Astrocyte (in vitro differentiated cells and primary cell): ENCODE data around the gene UBFD1. TPM values are rescaled to one million over a fixed set of nuclear protein-coding genes. Genes with fewer than 3 reads are reported as not detected.

Experiments used
- DNase-seq: peaks from one replicate; pipeline ENCODE4 v3.0.0-alpha.2; 2010; ENCODE audit warnings: low read depth
- FAIRE-seq: peaks from 2 replicates; lab custom pipeline; 2011; peaks lifted over from hg19 to GRCh38; lab: Jason Lieb, UNC
- H2AFZ ChIP-seq: 2 replicates; pipeline ENCODE4 v1.6.0; 2012; ENCODE audit warnings: low read depth, low read length, inconsistent platforms
- H3K27ac ChIP-seq: 2 replicates; pipeline ENCODE4 v1.5.1; 2011; ENCODE audit warnings: low read depth, low read length, inconsistent platforms
- H3K27me3 ChIP-seq: 2 replicates; pipeline ENCODE4 v1.6.0; 2011; ENCODE audit warnings: low read length, inconsistent platforms; ENCODE audit not compliant: insufficient read depth
- H3K36me3 ChIP-seq: 2 replicates; pipeline ENCODE4 v1.5.1; 2011; ENCODE audit warnings: low read length, inconsistent platforms; ENCODE audit not compliant: insufficient read depth
- H3K4me1 ChIP-seq: 2 replicates; pipeline ENCODE4 v1.5.1; 2011; ENCODE audit warnings: low read length, inconsistent platforms; ENCODE audit not compliant: insufficient read depth
- H3K4me2 ChIP-seq: 2 replicates; pipeline ENCODE4 v1.6.0; 2012; ENCODE audit warnings: low read length, inconsistent platforms
- H3K4me3 ChIP-seq: 2 replicates; pipeline ENCODE4 v1.5.1; 2011; ENCODE audit warnings: low read depth, mild to moderate bottlenecking, low read length, inconsistent platforms; ENCODE audit not compliant: insufficient read depth
- H3K79me2 ChIP-seq: 2 replicates; pipeline ENCODE4 v1.6.0; 2012; ENCODE audit warnings: mild to moderate bottlenecking, low read length, inconsistent platforms; ENCODE audit not compliant: insufficient read depth
- H3K9ac ChIP-seq: 2 replicates; pipeline ENCODE4 v1.6.0; 2012; ENCODE audit warnings: mild to moderate bottlenecking, low read length, inconsistent platforms
- H3K9me3 ChIP-seq: 2 replicates; pipeline ENCODE4 v1.5.1; 2012; ENCODE audit warnings: low read depth, mild to moderate bottlenecking, low read length, inconsistent platforms; ENCODE audit not compliant: insufficient read depth
- H4K20me1 ChIP-seq: 2 replicates; pipeline ENCODE4 v1.6.0; 2012; ENCODE audit warnings: low read length, inconsistent platforms; ENCODE audit not compliant: insufficient read depth
- H3K27ac Mint-ChIP-seq: one replicate; pipeline ENCODE4 v1.8.0; 2021; ENCODE audit warnings: mild to moderate bottlenecking, mixed read lengths; ENCODE audit not compliant: unreplicated experiment
- H3K27me3 Mint-ChIP-seq: one replicate; pipeline ENCODE4 v1.8.0; 2021; ENCODE audit warnings: low read depth, mixed read lengths; ENCODE audit not compliant: unreplicated experiment
- H3K36me3 Mint-ChIP-seq: one replicate; pipeline ENCODE4 v1.8.0; 2021; ENCODE audit warnings: low read depth, mixed read lengths; ENCODE audit not compliant: unreplicated experiment
- H3K4me1 Mint-ChIP-seq: one replicate; pipeline ENCODE4 v1.8.0; 2021; ENCODE audit warnings: low read depth, mixed read lengths; ENCODE audit not compliant: unreplicated experiment
- H3K4me3 Mint-ChIP-seq: one replicate; pipeline ENCODE4 v1.8.0; 2021; ENCODE audit warnings: mild to moderate bottlenecking, moderate library complexity, mixed read lengths; ENCODE audit not compliant: unreplicated experiment
- H3K9me3 Mint-ChIP-seq: one replicate; pipeline ENCODE4 v1.8.0; 2021; ENCODE audit warnings: mild to moderate bottlenecking, mixed read lengths; ENCODE audit not compliant: unreplicated experiment
- CTCF ChIP-seq: IDR thresholded peaks from 2 replicates; pipeline ENCODE4 v1.5.1; 2011; ENCODE audit warnings: low read depth, mild to moderate bottlenecking, inconsistent platforms, low read length, moderate library complexity; ENCODE audit not compliant: insufficient read depth
- EZH2 ChIP-seq: IDR thresholded peaks from 2 replicates; pipeline ENCODE4 v1.6.1; 2012; ENCODE audit warnings: mild to moderate bottlenecking, low read length, inconsistent platforms; ENCODE audit not compliant: insufficient read depth
- total RNA-seq: library from RNA; stranded (reverse); gene quantifications from 2 replicates; pipeline ENCODE4 v1.2.1, GENCODE V29; 2021

UBFD1 gene
- total RNA-seq, 1 donor from 2014 or later = 146 TPM

- Histone ChIP-seq H4K20me1 (peaks cover 3% of the 10 kb centered on the region), H3K4me3 (no peak overlapping the region), H3K27ac (no peak overlapping the region), H3K36me3 (peaks cover 22% of the 10 kb centered on the region), H3K27me3 (no peaks in the 10 kb centered on the region), H3K9ac (no peak overlapping the region), H3K79me2 (no peaks in the 10 kb centered on the region), H3K4me2 (no peak overlapping the region), H3K9me3 (no peaks in the 10 kb centered on the region), H3K4me1 (no peaks in the 10 kb centered on the region), H2AFZ (no peak overlapping the region)
- Mint-ChIP-seq H3K4me3 (no peak overlapping the region), H3K27me3 (no peaks in the 10 kb centered on the region), H3K27ac (no peak overlapping the region), H3K4me1 (no peaks in the 10 kb centered on the region), H3K9me3 (no peaks in the 10 kb centered on the region), H3K36me3 (peaks cover 38% of the 10 kb centered on the region)
- TF ChIP-seq EZH2 (no peak), CTCF (no peak)
- no peak for DNase-seq
- no peak for FAIRE-seq
These were observed 38.2 kb upstream of the UBFD1 start for GRCh38 chr16:23519282-23519681.

- no peak overlapping the region for H3K4me2 ChIP-seq
- peaks cover 3% of the 10 kb centered on the region for H4K20me1 ChIP-seq
- Mint-ChIP-seq H3K27me3 (no peaks in the 10 kb centered on the region), H3K9me3 (no peaks in the 10 kb centered on the region), H3K4me3 (no peak overlapping the region), H3K27ac (no peak overlapping the region), H3K36me3 (peaks cover 42% of the 10 kb centered on the region), H3K4me1 (no peaks in the 10 kb centered on the region)
- no peak for TF ChIP-seq EZH2
- no peak for TF ChIP-seq CTCF
- H3K27me3 ChIP-seq = no peaks in the 10 kb centered on the region
- no peak for DNase-seq
- no peaks in the 10 kb centered on the region for H3K4me1 ChIP-seq
- no peaks in the 10 kb centered on the region for H3K9me3 ChIP-seq
- FAIRE-seq = no peak
- peaks cover 28% of the 10 kb centered on the region for H3K36me3 ChIP-seq
- H3K9ac ChIP-seq = no peak overlapping the region
- no peak overlapping the region for H2AFZ ChIP-seq
- H3K79me2 ChIP-seq = no peaks in the 10 kb centered on the region
- no peak overlapping the region for H3K27ac ChIP-seq
- H3K4me3 ChIP-seq = no peak overlapping the region
These were observed 37.0 kb upstream of the UBFD1 start for GRCh38 chr16:23520500-23520899.

- Mint-ChIP-seq H3K9me3 (no peaks in the 10 kb centered on the region), H3K27ac (no peak overlapping the region), H3K4me3 (no peak overlapping the region), H3K27me3 (no peaks in the 10 kb centered on the region), H3K36me3 (peaks cover 42% of the 10 kb centered on the region), H3K4me1 (no peaks in the 10 kb centered on the region)
- Histone ChIP-seq H4K20me1 (peaks cover 3% of the 10 kb centered on the region), H3K9me3 (no peaks in the 10 kb centered on the region), H3K4me2 (no peak overlapping the region), H3K79me2 (no peaks in the 10 kb centered on the region), H3K4me3 (no peak overlapping the region), H2AFZ (no peak overlapping the region), H3K36me3 (peaks cover 28% of the 10 kb centered on the region), H3K9ac (no peak overlapping the region), H3K27me3 (no peaks in the 10 kb centered on the region), H3K4me1 (no peaks in the 10 kb centered on the region), H3K27ac (no peak overlapping the region)
- FAIRE-seq (no peak), DNase-seq (no peak)
- TF ChIP-seq EZH2 (no peak), CTCF (no peak)
These were observed 36.3 kb upstream of the UBFD1 start for GRCh38 chr16:23521037-23521743.
